Esophagus squamous epithelium (tissue), 5 donors: ENCODE measurements around the gene PTRH1. TPM values are rescaled to one million over a fixed set of nuclear protein-coding genes. Genes with fewer than 3 reads are reported as not detected.
"Not testable (repeated sequence)": the region's sequence is repeated elsewhere in the genome, so short reads cannot be mapped to it uniquely, and the experiment has no call there.

Experiments
- DNase-seq: peaks from one replicate; lab custom pipeline; 2025; lab: John Stamatoyannopoulos, UW
- H3K27ac ChIP-seq, 4 donors: fragments of 200-600 bp; sonication (generic); one replicate each; pipeline ENCODE4 v1.5.1; 2016 to 2019; ENCODE audit warnings: mild to moderate bottlenecking in 1 of 4
- H3K27me3 ChIP-seq, 4 donors: fragments of 200-600 bp; sonication (generic); 1 replicate in 3 of 4; 2 replicates in 1 of 4; pipeline versions ENCODE4 v1.5.1 to v1.6.0; 2017 to 2021; ENCODE audit warnings: antibody characterized with exemption in 1 of 4
- H3K36me3 ChIP-seq, 3 donors: fragments of 200-600 bp; sonication (generic); one replicate each; pipeline ENCODE4 v1.5.1; 2016 to 2019
- H3K4me1 ChIP-seq, 3 donors: fragments of 200-600 bp; sonication (generic); one replicate each; pipeline ENCODE4 v1.5.1; 2017 to 2019
- H3K4me3 ChIP-seq, 4 donors: fragments of 200-600 bp; sonication (generic); 1 replicate in 3 of 4; 2 replicates in 1 of 4; pipeline ENCODE4 v1.5.1; 2016 to 2019; ENCODE audit warnings: mild to moderate bottlenecking in 2 of 4, moderate library complexity in 1 of 4
- H3K9me3 ChIP-seq, 3 donors: fragments of 200-600 bp; sonication (generic); one replicate each; pipeline ENCODE4 v1.5.1; 2016 to 2019
- CTCF ChIP-seq, 6 experiments: fragments of 450-650 bp in 4 of 6; fragments of 200-600 bp in 2 of 6; sonication (generic) in 2 of 6; IDR thresholded peaks; one replicate each; pipeline ENCODE4 v1.5.1; 2016 to 2019; ENCODE audit warnings: antibody characterized with exemption in 6 of 6, mild to moderate bottlenecking in 4 of 6, moderate library complexity in 4 of 6
- POLR2A ChIP-seq, 4 donors: fragments of 450-650 bp; IDR thresholded peaks; one replicate each; pipeline ENCODE4 v1.6.1; 2017; ENCODE audit warnings: antibody characterized with exemption in 4 of 4, mild to moderate bottlenecking in 4 of 4, moderate library complexity in 3 of 4
- WGBS, 2 donors: methylation state at CpG; one replicate each; pipeline ENCODE4 v1.1.5; 2018; 5-methylcytosine and 5-hydroxymethylcytosine counted together
- intact Hi-C: fragments of 100-400 bp; cut with DNase I; formaldehyde crosslinking; loops from one replicate; pipeline ENCODE4 v1.15.0; 2022
- total RNA-seq, 4 donors: library from RNA; depleted of rRNA; stranded (reverse); fragments of >200 nt; gene quantifications; one replicate each; pipeline ENCODE4 v1.1.0, GENCODE V29; 2016
- donor health status: DM: yes; HTN: yes; CAD: no.

The PTRH1 gene
- total RNA-seq, 4 donors from 2014 or later: 4.5 to 12.6 (median 11.6) TPM

GRCh38 chr9:127761061-127761460 is 45.6 kb upstream of the PTRH1 start:
- peaks cover 0 to 56% (median 13%) of the 10 kb centered on the region in 3 donors for H3K4me1 ChIP-seq
- no peak overlapping the region for H3K4me3 ChIP-seq
- H3K27ac ChIP-seq: peak overlapping the region in 3 of 4 donors; percentile 22 to 82 (median 75)
- intact Hi-C loops: no loop called here
- H3K27me3 ChIP-seq: peaks cover 0 to 22% (median 0%) of the 10 kb centered on the region in 4 donors
- H3K9me3 ChIP-seq: no peaks in the 10 kb centered on the region
- no peaks in the 10 kb centered on the region for H3K36me3 ChIP-seq
- 70 to 90% methylated on average over 3 of the region's 5 CpGs for WGBS, 2 donors
- TF ChIP-seq POLR2A (IDR thresholded peaks at IDR 0.05) (no peak), CTCF (IDR thresholded peaks at IDR 0.05) (no peak)
- DNase-seq: no peak

GRCh38 chr9:127758843-127759242 is 43.4 kb upstream of the PTRH1 start:
- Histone ChIP-seq H3K27ac (no peak overlapping the region), H3K4me1 (peaks cover 8 to 55% (median 12%) of the 10 kb centered on the region in 3 donors), H3K27me3 (peaks cover 5 to 44% (median 9%) of the 10 kb centered on the region in 4 donors), H3K36me3 (no peaks in the 10 kb centered on the region), H3K4me3 (no peak overlapping the region), H3K9me3 (no peaks in the 10 kb centered on the region)
- TF ChIP-seq POLR2A (IDR thresholded peaks at IDR 0.05) (no peak), CTCF (IDR thresholded peaks at IDR 0.05) (no peak)
- intact Hi-C loops: no loop called here
- WGBS, 2 donors: 87 to 88% methylated on average over 1 to 5 of the region's 5 CpGs
- no peak for DNase-seq

DNA sequence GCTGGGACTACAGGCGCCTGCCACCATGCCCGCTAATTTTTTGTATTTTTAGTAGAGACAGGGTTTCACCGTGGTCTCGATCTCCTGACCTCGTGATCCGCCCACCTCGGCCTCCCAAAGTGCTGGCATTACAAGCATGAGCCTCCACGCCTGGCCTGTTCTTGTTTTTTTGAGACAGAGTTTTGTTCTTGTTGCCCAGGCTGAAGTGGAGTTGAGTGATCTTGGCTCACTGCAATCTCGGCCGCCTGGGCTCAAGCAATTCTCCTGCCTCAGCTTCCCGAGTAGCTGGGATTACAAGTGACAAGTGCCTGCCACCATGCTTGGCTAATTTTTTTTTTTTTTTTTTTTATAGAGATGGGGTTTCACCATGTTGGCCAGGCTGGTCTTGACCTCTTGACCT is 41.3 kb upstream of the PTRH1 start:
- intact Hi-C loops, H3K36me3 ChIP-seq, H3K27ac ChIP-seq, H3K9me3 ChIP-seq, H3K4me3 ChIP-seq, DNase-seq: not testable (repeated sequence)
- Histone ChIP-seq H3K4me1 (peaks cover 5 to 40% (median 8%) of the 10 kb centered on the region in 3 donors), H3K27me3 (peaks cover 5 to 61% (median 12%) of the 10 kb centered on the region in 4 donors)
- WGBS, 2 donors: 80 to 89% methylated on average over 11 of the region's 11 CpGs

DNA sequence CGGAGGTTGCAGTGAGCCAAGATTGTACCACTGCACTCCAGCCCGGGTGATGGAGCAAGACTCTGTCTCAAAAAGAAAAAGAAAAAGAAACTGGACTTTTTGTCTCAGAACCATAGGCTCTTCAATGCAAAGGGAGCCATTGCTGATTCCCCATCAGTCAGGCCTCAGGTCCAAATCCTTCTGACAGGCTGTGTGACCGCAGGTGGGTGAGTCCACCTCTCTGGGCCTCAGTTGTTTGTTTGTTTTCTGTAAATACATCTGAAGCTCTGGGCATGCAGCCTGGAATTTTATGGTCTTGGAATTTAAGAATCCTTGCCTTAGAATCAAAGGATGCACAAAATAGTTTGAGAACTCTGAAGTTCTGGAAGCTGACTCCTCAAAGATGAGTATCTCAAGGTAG is 40.8 kb upstream of the PTRH1 start:
- H3K27me3 ChIP-seq: peaks cover 5 to 62% (median 12%) of the 10 kb centered on the region in 4 donors
- no peaks in the 10 kb centered on the region for H3K9me3 ChIP-seq
- peaks cover 0 to under 1% (median 0%) of the 10 kb centered on the region in 3 donors for H3K36me3 ChIP-seq
- intact Hi-C loops: no loop called here
- H3K27ac ChIP-seq: no peak overlapping the region
- H3K4me1 ChIP-seq: peaks cover 5 to 39% (median 8%) of the 10 kb centered on the region in 3 donors
- no peak for TF ChIP-seq POLR2A (IDR thresholded peaks at IDR 0.05)
- TF ChIP-seq CTCF (IDR thresholded peaks at IDR 0.05): no peak
- DNase-seq: no peak
- WGBS, 2 donors: 89 to 95% methylated on average over 2 to 3 of the region's 3 CpGs
- H3K4me3 ChIP-seq: no peak overlapping the region

GRCh38 chr9:127755061-127756060 is 39.9 kb upstream of the PTRH1 start:
- no peak for DNase-seq
- intact Hi-C loops: no loop called here

More at GRCh38 chr9:127755061-127756060, 39.9 kb upstream of the PTRH1 start:
- peaks cover 5 to 30% (median 8%) of the 10 kb centered on the region in 3 donors for H3K4me1 ChIP-seq
- peak overlapping the region in 2 of 4 donors; percentile 4 to 6 for H3K4me3 ChIP-seq
- peak overlapping the region in 1 of 4 donors; percentile 26 for H3K27ac ChIP-seq
- H3K9me3 ChIP-seq: no peaks in the 10 kb centered on the region
- no peak for TF ChIP-seq CTCF (IDR thresholded peaks at IDR 0.05)
- TF ChIP-seq POLR2A (IDR thresholded peaks at IDR 0.05): no peak
- 63 to 69% methylated on average over 4 to 9 of the region's 61 CpGs for WGBS, 2 donors
- H3K36me3 ChIP-seq: peaks cover 0 to 9% (median 0%) of the 10 kb centered on the region in 3 donors
- H3K27me3 ChIP-seq: peaks cover 5 to 63% (median 12%) of the 10 kb centered on the region in 4 donors
